Rectal smooth muscle tissue (tissue), 1 donor: ENCODE measurements around the gene ZNF784.
"Not testable (repeated sequence)": the region's sequence is repeated elsewhere in the genome, so short reads cannot be mapped to it uniquely, and the experiment has no call there.

Experiments
- H3K27ac ChIP-seq: one replicate; pipeline ENCODE4 v1.7.0; 2013; ENCODE audit warnings: low read depth, low read length, inconsistent platforms
- H3K27me3 ChIP-seq: one replicate; pipeline ENCODE4 v1.7.0; 2013; ENCODE audit warnings: low read length; ENCODE audit not compliant: control insufficient read depth, insufficient read depth
- H3K36me3 ChIP-seq: one replicate; pipeline ENCODE4 v1.7.0; 2013; ENCODE audit warnings: low read length; ENCODE audit not compliant: control insufficient read depth, insufficient read depth
- H3K4me1 ChIP-seq: one replicate; pipeline ENCODE4 v1.7.0; 2013; ENCODE audit warnings: low read length; ENCODE audit not compliant: control insufficient read depth, insufficient read depth
- H3K4me3 ChIP-seq: one replicate; pipeline ENCODE4 v1.7.0; 2013; ENCODE audit warnings: low read length
- H3K9ac ChIP-seq: one replicate; pipeline ENCODE4 v1.7.0; 2013; ENCODE audit warnings: low read length

ZNF784 gene

DNA sequence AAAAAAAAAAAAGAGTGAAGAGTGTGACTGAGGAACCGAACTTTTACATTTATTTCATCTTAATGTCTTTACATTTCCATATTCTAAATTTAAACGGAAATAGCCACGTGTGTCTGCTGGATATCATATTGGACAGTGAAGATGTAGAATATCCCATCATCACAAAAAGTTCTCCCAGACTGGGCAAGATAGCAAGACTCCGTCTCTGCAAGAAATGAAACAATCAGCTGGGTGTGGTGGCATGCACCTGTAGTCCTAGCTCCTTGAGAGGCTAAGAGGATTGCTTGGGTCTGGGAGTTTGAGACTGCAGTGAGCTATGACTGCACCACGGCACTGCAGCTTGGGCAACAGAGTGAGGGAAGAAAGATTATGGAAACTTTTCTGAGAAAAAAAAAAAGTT lies 47.6 kb downstream of the ZNF784 start:
- Histone ChIP-seq H3K4me3 (no peak overlapping the region), H3K4me1 (no peaks in the 10 kb centered on the region), H3K36me3 (no peaks in the 10 kb centered on the region), H3K27me3 (no peaks in the 10 kb centered on the region), H3K9ac (no peak overlapping the region), H3K27ac (no peak overlapping the region)

DNA sequence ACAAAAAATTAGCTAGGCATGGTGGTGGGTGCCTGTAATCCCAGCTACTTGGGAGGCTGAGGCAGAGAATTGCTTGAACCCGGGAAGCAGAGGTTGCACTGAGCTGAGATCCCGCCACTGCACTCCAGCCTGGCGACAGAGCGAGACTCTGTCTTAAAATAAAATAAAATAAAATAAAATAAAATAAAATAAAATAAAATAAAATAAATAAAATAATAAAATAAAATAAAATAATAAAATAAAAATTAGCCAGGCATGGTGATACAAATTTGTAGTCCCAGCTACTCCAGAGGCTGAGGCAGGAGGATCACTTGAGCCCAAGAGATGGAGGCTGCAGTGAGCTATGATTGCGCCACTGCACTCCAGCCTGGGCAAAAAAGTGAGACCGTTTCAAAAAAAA lies 50.4 kb downstream of the ZNF784 start:
- not testable (repeated sequence) for H3K27me3 ChIP-seq, H3K4me3 ChIP-seq, H3K36me3 ChIP-seq, H3K9ac ChIP-seq, H3K27ac ChIP-seq, H3K4me1 ChIP-seq
